HFFc6 (cell line): ENCODE results near the gene PPP1R3C. TPM values are rescaled to one million over a fixed set of nuclear protein-coding genes. Genes with fewer than 3 reads are reported as not detected.
A peak's percentile ranks its signal among the peaks of the same experiment; 100 is the strongest.

Experiments
- DNase-seq: peaks from one replicate; pipeline ENCODE4 v3.0.0-alpha.2; 2018
- H3K27ac Mint-ChIP-seq: 2 replicates; pipeline ENCODE4 v1.8.0; 2020; ENCODE audit warnings: mild to moderate bottlenecking, mixed read lengths
- H3K27me3 Mint-ChIP-seq: 2 replicates; pipeline ENCODE4 v1.8.0; 2021; ENCODE audit warnings: mild to moderate bottlenecking, moderate library complexity, mixed read lengths; ENCODE audit not compliant: insufficient read depth
- H3K36me3 Mint-ChIP-seq: 2 replicates; pipeline ENCODE4 v1.8.0; 2021; ENCODE audit warnings: low read depth, mixed read lengths
- H3K4me1 Mint-ChIP-seq: 2 replicates; pipeline ENCODE4 v1.8.0; 2020; ENCODE audit warnings: low read depth, mixed read lengths
- H3K4me3 Mint-ChIP-seq: 2 replicates; pipeline ENCODE4 v1.8.0; 2020; ENCODE audit warnings: mild to moderate bottlenecking, moderate library complexity, mixed read lengths
- H3K9me3 Mint-ChIP-seq: 2 replicates; pipeline ENCODE4 v1.8.0; 2020; ENCODE audit warnings: mild to moderate bottlenecking, mixed read lengths
- CTCF ChIP-seq: fragments of 200-600 bp; sonication (generic); IDR thresholded peaks from 2 replicates; pipeline ENCODE4 v1.5.0; 2021; ENCODE audit warnings: antibody characterized with exemption, mild to moderate bottlenecking
- total RNA-seq, 6 experiments: library from RNA; stranded (reverse); fragmentation: NEBNext Ultra II Directional; extraction: Animal tissue kit (Norgen Biotek cat#: 25700); gene quantifications; 2 replicates in 1 of 6; 3 replicates in 5 of 6; pipeline ENCODE4 v1.2.3, GENCODE V29; 2021

PPP1R3C gene
- total RNA-seq, 6 experiments from 2014 or later, result 33.7 to 66.0 (median 39.9) TPM

GRCh38 chr10:91628383-91628782 lies 4.5 kb downstream of the PPP1R3C start:
- H3K27me3 Mint-ChIP-seq, result peaks cover 1% of the 10 kb centered on the region
- no peak for TF ChIP-seq CTCF
- peak overlapping the region; percentile 97 for H3K4me3 Mint-ChIP-seq
- no peaks in the 10 kb centered on the region; the same call in none of the 2 replicates for H3K9me3 Mint-ChIP-seq
- peaks cover 62% of the 10 kb centered on the region for H3K4me1 Mint-ChIP-seq
- peaks cover 62% of the 10 kb centered on the region for H3K36me3 Mint-ChIP-seq
- no peak for DNase-seq
- H3K27ac Mint-ChIP-seq, result no peak overlapping the region

- TF ChIP-seq CTCF, result peak; percentile 25; the same call in 1 of the 2 replicates
- Mint-ChIP-seq H3K27ac (peak overlapping the region; percentile 49; the same call in 1 of the 2 replicates), H3K4me3 (0 out of 2 replicates have a peak overlapping the region, but pooled peaks have one; percentile 29), H3K36me3 (peaks cover 69% of the 10 kb centered on the region), H3K9me3 (no peaks in the 10 kb centered on the region; the same call in none of the 2 replicates), H3K27me3 (no peaks in the 10 kb centered on the region; the same call in 1 of the 2 replicates), H3K4me1 (peaks cover 61% of the 10 kb centered on the region)
- DNase-seq, result no peak
Observed at GRCh38 chr10:91627344-91628102, 5.3 kb downstream of the PPP1R3C start.

GRCh38 chr10:91626936-91627335 lies 5.9 kb downstream of the PPP1R3C start:
- no peak overlapping the region for H3K4me3 Mint-ChIP-seq
- peak overlapping the region; percentile 49; the same call in 1 of the 2 replicates for H3K27ac Mint-ChIP-seq
- no peaks in the 10 kb centered on the region; the same call in none of the 2 replicates for H3K9me3 Mint-ChIP-seq
- peaks cover 58% of the 10 kb centered on the region for H3K4me1 Mint-ChIP-seq
- no peak for TF ChIP-seq CTCF
- DNase-seq, result no peak
- H3K27me3 Mint-ChIP-seq, result no peaks in the 10 kb centered on the region; the same call in 1 of the 2 replicates
- peaks cover 69% of the 10 kb centered on the region for H3K36me3 Mint-ChIP-seq

GRCh38 chr10:91624633-91625032 lies 8.2 kb downstream of the PPP1R3C start:
- Mint-ChIP-seq H3K4me3 (no peak overlapping the region), H3K36me3 (peaks cover 55% of the 10 kb centered on the region), H3K4me1 (peaks cover 47% of the 10 kb centered on the region), H3K27me3 (no peaks in the 10 kb centered on the region; the same call in 1 of the 2 replicates), H3K27ac (no peak overlapping the region), H3K9me3 (peaks cover 3% of the 10 kb centered on the region)
- no peak for TF ChIP-seq CTCF
- DNase-seq, result no peak

GRCh38 chr10:91622601-91623000 lies 10.3 kb downstream of the PPP1R3C start:
- H3K4me3 Mint-ChIP-seq, result no peak overlapping the region

More at GRCh38 chr10:91622601-91623000, 10.3 kb downstream of the PPP1R3C start:
- no peak for DNase-seq
- Mint-ChIP-seq H3K27me3 (peaks cover 1% of the 10 kb centered on the region), H3K36me3 (peaks cover 44% of the 10 kb centered on the region), H3K27ac (no peak overlapping the region), H3K4me1 (peaks cover 35% of the 10 kb centered on the region), H3K9me3 (peaks cover 3% of the 10 kb centered on the region)
- no peak for TF ChIP-seq CTCF
